DMS53 treated with DMSO at 0.1 percent for 48 hours (cell line): Measurements from ENCODE around the gene ADRM1.

Experiments used
- DNase-seq: peaks from one replicate; lab custom pipeline; 2025; ENCODE audit not compliant: unreplicated experiment; lab: John Stamatoyannopoulos, UW

Gene ADRM1

GRCh38 chr20:62309947-62310756 lies 7.4 kb downstream of the ADRM1 start:
- DNase-seq: no peak

DNA sequence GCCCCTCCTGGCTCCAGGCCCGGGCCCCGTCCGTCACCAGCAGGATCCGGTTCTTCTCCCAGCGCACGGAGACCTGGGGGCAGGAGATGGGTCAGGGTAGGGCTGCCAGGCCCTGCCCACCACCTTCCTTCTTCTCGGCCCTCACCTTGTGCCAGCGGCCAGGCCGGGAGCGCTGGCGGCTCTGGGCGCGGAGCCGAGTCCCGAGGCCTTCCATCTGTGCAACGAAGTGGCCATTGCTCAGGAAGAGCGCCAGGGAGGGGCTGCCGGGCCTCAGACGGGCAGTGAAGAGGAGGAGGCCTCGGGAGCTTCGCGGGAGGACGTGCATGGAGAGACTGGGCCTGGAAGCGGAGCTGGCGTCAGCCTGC lies 7.9 kb downstream of the ADRM1 start:
- no peak for DNase-seq

DNA sequence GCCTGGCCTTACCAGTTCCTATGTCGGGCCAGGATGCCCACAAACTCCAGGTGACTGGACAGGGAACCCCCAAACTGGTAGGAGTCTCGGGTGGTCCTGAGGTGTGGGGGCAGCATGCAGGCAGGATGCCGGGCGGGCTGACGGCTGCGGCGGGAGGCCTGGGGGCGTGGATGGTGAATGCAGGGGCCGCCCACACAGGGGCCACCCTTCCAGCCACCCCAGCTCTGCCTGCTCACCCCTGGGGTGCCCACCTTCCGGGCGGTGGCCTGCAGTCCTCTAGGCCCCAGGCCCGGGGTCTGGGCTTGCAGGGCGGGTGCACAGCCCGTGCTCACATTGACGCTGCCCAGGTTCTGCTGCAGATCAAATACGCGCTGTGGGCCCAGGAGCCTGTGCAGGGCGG lies 8.4 kb downstream of the ADRM1 start:
- no peak for DNase-seq

GRCh38 chr20:62311832-62312661 lies 9.2 kb downstream of the ADRM1 start:
- no peak for DNase-seq

DNA sequence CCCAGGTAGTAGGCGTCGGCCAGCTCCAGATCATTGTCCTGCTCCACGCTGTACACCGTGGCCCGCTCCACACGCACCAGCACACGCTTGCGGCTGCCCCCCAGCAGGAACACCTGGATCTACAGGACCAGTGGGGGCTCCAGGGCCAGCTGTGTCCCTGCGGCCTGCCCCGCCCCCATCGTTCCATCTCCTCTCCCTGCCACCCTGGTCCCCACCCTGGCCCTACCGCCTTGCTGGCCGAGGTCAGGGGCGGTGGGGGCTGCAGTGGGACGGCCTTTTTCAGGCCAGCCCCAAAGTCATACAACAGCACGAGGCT lies 9.8 kb downstream of the ADRM1 start:
- no peak for DNase-seq

- DNase-seq: no peak
Observed at GRCh38 chr20:62313021-62313420, 10.2 kb downstream of the ADRM1 start.

GRCh38 chr20:62313460-62314338 lies 10.9 kb downstream of the ADRM1 start:
- no peak for DNase-seq

- DNase-seq: no peak
Observed at GRCh38 chr20:62314339-62314638, 11.5 kb downstream of the ADRM1 start.

GRCh38 chr20:62314711-62315302 lies 12.0 kb downstream of the ADRM1 start:
- no peak for DNase-seq

- DNase-seq: no peak
Observed at GRCh38 chr20:62315773-62316172, 13.0 kb downstream of the ADRM1 start.

DNA sequence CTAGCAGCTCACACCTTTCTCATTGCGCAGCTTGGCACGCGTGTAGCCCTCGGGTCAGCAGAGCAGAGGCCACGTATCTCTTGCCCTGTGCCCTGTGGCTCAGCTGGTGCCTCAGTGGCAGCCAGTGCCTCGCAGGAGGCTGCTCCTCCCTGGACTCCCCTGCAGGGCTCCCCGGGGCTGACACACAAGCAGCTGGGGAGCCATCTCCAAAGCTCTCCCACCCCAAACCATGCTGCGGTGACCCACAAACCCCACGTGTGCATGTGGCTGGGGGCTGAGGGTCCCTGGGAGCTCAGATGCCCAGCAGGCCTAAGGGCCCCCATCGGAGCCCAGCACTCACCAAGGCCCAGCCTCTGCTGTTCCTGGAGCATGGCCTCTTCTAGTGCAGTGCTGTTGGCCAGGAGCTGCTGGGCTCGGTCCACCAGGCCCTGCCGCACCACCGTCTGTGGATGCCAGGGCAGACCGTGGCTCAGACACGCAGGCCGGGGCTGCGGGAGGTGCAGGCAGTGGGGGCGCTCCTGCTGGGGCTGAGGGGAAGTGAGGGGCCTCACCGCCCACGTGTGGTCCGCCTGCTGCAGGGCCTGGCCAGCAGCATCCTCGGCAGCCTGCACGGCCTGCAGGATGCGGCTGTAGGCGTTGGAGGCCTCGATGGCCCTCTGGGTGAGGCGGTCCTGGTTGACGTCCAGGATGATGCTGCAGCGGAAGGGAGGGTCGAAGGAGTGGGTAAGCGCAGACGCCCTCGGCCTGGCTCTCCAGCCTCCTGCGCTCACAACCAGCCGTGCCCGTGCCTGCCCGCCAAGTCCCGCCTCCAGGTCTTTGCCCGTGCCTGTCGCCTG lies 13.8 kb downstream of the ADRM1 start:
- DNase-seq: no peak

- no peak for DNase-seq
Observed at GRCh38 chr20:62317167-62317655, 14.4 kb downstream of the ADRM1 start.

DNA sequence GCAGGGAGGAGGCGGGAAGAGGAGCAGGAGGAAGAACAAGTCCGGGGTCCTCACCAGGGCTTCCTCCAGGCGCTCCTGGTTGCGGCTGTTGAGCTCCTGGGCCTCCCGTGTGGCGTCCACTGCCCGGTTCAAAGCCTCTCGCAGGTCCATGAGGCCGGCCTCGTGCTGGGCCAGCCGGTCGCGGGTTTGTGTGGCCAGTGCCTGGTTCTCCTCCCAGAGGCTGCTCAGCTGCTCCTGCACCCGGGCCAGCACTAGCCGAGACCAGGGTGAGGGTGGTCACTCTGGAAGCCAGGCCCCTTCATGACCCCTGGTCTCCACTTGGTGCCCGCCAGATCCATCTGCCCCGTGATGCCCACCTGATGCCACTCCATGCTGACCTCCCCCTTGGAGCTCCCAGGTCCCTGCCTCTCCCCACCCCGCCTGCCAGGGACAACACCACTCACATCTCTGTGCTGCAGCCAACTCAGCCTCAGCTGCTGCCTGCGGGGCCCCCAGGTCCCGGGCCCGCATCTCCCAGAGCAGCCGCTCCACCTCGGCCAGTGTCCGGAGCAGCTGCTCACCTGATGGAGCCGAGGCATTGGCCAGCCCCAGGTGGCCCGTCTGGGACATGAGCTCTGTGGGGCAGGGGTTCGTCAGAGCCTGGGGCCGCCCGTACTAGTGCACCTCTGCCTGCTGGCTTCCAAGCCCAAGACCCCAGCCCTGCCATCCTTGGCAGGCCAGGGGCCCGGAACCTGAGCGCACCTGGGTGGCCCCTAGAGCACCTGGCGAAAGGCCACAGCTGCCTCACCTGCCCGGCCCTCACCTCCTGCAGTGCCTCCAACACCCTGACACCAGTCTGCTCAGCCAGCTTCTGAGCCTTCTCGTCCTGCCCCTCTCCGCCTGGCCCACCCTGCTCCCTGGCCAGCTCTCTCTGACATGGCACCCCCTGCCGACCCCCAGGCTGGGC lies 15.9 kb downstream of the ADRM1 start:
- no peak for DNase-seq

DNA sequence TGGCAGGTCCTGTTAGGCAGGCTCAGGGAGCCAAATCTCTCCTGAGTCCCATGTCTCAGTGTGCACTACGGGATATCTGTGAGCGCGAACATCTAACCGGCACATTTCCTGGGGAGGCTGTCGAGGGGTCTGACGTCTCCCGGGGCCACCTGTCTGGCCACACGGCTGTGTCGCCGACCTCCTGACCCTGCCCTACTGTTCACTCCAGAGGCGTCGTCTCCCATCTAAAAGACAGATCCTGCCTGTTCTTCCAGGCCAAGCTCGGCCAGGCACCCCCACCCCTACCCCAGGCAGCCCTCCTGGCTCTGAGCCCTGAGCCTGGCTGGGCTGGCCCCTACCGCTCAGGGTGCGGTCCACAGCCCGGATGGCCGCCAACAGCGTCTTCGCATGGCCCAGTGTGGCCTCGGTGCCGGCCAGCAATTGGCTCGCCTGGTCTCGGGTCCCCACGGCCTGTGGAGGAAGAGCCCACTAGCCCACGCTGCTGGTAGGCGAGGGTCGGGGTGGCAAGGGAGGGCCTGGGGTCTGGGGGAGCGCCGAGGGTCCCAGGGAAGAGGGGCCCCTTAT lies 16.6 kb downstream of the ADRM1 start:
- no peak for DNase-seq

DNA sequence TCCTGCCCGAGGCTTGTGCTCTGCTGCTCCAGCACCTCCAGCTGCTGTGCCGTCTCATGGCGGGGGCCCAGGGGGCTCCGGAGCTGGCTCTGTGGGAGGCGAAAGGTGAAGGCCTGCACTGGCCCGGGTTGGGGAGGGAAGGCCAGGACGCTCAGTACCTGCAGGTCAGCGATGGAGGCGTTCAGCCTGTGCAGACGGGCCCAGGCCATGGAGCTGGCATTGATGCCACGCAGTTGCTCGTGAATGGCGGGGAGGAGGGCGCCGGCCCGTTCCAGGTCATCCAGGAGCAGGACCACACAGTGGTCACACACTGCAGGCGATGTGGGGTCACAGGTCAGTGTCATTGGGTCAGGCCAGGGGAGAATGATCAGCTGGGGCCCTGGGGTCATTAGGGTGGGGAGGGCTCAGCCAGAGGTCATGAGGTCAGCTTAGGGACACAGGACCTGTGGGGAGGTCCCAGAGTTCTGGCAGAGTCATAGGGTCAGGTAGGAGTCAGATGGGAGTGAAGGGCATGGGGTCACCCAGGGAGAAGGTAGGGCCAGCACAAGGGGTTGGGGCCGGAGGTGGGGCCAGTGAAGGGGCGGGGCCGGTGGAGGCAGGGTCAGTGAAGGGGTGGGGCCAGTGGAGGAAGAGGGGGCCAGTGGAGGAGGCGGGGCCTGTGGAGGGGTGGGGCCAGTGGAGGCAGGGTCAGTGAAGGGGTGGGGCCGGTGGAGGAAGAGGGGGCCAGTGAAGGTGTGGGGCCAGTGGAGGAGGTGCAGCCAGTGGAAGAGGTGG lies 18.0 kb downstream of the ADRM1 start:
- DNase-seq: no peak

GRCh38 chr20:62321521-62321948 lies 18.7 kb downstream of the ADRM1 start:
- no peak for DNase-seq

DNA sequence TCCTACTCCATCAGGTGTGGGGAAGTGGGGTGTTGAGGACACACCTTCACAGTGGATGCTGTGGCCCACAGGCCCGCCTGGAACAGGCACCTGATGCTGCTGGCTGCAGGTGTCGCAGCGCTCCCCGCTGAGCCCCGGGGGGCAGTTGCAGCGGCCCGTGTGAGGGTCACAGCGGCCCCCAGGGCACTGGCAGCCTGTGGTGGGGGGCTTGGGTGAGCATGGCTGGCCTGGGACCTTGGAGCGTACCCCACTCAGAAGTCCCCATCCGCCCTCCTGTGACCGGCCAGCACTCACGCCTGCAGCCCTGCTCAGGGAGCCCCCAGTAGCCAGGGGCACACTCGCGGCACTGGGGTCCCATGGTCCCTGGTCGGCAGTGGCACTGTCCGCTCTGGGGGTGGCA lies 19.2 kb downstream of the ADRM1 start:
- DNase-seq: no peak

DNA sequence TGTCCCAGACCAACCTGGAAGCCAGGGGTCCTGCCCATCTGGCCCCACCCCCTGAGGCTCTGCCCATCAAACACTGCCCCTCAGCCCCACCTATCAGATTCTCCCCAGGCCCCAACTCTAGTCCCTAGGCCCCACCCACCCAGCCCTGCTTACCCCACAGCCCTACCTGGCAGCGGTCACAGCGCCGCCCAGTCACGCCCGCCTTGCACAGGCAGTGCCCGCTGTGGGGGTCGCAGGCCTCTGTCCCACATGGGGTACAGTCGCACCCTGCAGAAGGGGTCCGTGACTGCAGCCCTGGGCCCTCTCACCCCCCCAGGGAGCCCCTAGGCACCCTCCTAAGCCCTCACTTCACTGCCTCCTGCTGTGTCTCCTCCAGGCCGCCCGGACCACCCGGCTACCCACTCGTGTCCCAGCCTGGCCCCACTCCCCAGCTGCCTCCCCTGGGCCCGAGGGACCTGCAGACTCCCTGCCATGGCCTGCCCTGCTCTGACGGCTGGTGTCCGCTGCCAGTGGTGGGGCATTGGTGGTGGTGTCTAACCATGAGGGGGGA lies 19.8 kb downstream of the ADRM1 start:
- no peak for DNase-seq
